BLaER1 (cell line): ENCODE measurements around the gene SPDYC.

Experiments
- H3K27ac ChIP-seq: shearing (Covaris generic); formaldehyde crosslinking; 2 replicates; pipeline ENCODE4 v1.8.1; 2022
- H3K27me3 ChIP-seq: shearing (Covaris generic); formaldehyde crosslinking; 2 replicates; pipeline ENCODE4 v1.8.1; 2022
- H3K36me3 ChIP-seq: shearing (Covaris generic); formaldehyde crosslinking; 2 replicates; pipeline ENCODE4 v1.8.1; 2022
- H3K4me1 ChIP-seq: shearing (Covaris generic); formaldehyde crosslinking; 2 replicates; pipeline ENCODE4 v1.8.1; 2022
- H3K4me2 ChIP-seq: shearing (Covaris generic); formaldehyde crosslinking; 2 replicates; pipeline ENCODE4 v1.8.1; 2022
- H3K4me3 ChIP-seq: shearing (Covaris generic); formaldehyde crosslinking; 2 replicates; pipeline ENCODE4 v1.8.1; 2022
- H3K9ac ChIP-seq: shearing (Covaris generic); formaldehyde crosslinking; 2 replicates; pipeline ENCODE4 v1.8.1; 2022
- H3K9me3 ChIP-seq: shearing (Covaris generic); formaldehyde crosslinking; 2 replicates; pipeline ENCODE4 v1.8.1; 2022
- H4K20me1 ChIP-seq: shearing (Covaris generic); formaldehyde crosslinking; 2 replicates; pipeline ENCODE4 v1.8.1; 2022
- Cebpa-rat ChIP-seq: shearing (Covaris generic); IDR thresholded peaks from 2 replicates; pipeline ENCODE4 v1.8.1; 2022

SPDYC gene

DNA sequence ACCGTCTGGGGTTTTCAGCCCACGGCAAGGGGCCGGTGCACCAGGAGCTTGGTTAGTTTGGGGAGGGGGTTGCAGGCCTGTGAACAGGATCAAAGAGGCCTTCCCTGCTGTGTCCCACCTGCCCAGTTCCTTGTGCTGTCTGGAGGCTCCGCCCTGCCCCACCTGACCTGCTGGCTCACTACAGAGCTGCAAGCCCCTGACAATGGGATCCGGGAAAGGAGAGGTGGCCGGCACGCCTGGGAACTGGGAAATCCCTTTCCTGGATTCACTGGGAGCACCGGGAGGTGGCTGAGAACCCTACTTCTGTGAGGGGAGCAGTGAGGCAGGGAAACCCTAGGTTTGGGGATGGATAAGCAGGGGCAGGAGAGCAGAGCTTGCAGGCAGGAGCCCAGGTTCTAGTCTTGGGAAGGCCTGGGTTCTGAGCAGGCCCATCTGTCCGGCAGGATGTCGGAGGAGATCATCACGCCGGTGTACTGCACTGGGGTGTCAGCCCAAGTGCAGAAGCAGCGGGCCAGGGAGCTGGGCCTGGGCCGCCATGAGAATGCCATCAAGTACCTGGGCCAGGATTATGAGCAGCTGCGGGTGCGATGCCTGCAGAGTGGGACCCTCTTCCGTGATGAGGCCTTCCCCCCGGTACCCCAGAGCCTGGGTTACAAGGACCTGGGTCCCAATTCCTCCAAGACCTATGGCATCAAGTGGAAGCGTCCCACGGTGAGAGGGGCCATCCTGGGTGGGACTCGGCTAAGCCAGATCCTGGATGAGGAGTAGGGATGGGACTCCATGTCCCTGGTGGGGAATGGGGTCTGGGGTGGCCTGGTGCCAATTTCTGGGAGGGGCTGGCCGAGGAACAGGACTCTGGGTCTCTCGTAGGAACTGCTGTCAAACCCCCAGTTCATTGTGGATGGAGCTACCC is 12.5 kb downstream of the SPDYC start:
- H3K4me1 ChIP-seq, result peaks cover 36% of the 10 kb centered on the region
- no peaks in the 10 kb centered on the region for H3K27me3 ChIP-seq
- peak overlapping the region; percentile 92 for H3K9ac ChIP-seq
- H3K27ac ChIP-seq, result peak overlapping the region; percentile 94
- H3K4me3 ChIP-seq, result peak overlapping the region; percentile 80
- peaks cover 43% of the 10 kb centered on the region for H3K36me3 ChIP-seq
- H3K4me2 ChIP-seq, result peak overlapping the region; percentile 99
- peaks cover 36% of the 10 kb centered on the region for H4K20me1 ChIP-seq
- TF ChIP-seq Cebpa-rat, result no peak
- no peaks in the 10 kb centered on the region for H3K9me3 ChIP-seq

DNA sequence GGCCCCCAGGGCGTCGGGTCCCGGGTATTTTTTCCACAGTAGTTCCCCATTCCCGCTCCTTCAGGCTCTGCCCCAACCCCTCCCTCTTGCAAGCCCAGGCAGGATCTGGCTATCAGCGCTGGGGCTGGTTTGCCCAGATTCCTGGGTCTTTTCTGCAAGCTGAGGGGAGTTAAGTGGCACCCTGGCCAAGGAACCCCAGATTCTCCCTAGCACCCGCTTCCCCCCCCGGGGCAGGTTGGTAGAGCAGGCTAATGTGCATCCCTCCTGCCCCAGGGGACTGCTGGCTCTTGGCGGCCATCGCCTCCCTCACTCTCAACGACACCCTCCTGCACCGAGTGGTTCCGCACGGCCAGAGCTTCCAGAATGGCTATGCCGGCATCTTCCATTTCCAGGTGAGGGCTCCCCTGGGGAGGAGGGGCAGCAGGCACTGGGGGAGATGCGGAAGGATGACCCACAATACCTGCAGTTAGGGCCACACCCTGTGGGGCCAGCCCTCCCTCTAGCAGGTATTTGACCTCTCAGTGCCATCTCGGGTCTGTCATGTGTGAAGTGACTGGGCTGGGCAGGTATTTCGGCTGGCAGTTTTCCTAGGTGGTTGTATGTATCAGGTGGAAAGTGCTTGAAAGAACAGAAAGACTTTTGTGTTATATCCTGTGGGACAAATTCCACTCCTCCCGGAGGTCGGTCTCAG is 13.3 kb downstream of the SPDYC start:
- H3K27me3 ChIP-seq, result no peaks in the 10 kb centered on the region
- peak overlapping the region; percentile 80 for H3K4me3 ChIP-seq
- no peak for TF ChIP-seq Cebpa-rat
- H3K4me1 ChIP-seq, result peaks cover 36% of the 10 kb centered on the region
- H3K36me3 ChIP-seq, result peaks cover 51% of the 10 kb centered on the region
- H3K9ac ChIP-seq, result peak overlapping the region; percentile 92
- peaks cover 36% of the 10 kb centered on the region for H4K20me1 ChIP-seq
- H3K4me2 ChIP-seq, result peak overlapping the region; percentile 99
- peak overlapping the region; percentile 94; the same call in 1 of the 2 replicates for H3K27ac ChIP-seq
- no peaks in the 10 kb centered on the region for H3K9me3 ChIP-seq

DNA sequence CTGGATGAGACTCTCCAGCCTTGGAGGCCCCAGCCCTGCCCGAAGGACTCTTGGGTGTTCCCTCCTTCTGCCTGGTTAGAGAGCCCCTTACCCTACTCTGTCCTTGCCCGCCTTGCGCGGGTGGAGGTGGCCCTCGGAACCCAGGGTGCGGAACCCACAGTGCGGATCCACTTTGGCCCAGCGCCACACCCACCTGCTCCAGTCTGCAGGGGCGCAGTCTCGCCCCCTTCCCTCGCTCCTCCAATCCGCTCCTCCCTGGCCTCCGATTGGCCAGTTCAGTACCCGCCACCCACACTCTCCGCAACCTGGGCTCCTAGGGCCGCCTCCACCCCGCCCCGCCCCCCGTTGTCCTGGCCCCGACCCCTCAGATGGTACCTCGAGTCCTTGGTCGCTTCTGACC is 14.1 kb downstream of the SPDYC start:
- Histone ChIP-seq H4K20me1 (peaks cover 40% of the 10 kb centered on the region), H3K9me3 (no peaks in the 10 kb centered on the region), H3K27ac (no peak overlapping the region), H3K4me2 (peak overlapping the region; percentile 99), H3K36me3 (peaks cover 59% of the 10 kb centered on the region), H3K4me3 (no peak overlapping the region), H3K9ac (no peak overlapping the region), H3K27me3 (no peaks in the 10 kb centered on the region), H3K4me1 (peaks cover 36% of the 10 kb centered on the region)
- no peak for TF ChIP-seq Cebpa-rat

DNA sequence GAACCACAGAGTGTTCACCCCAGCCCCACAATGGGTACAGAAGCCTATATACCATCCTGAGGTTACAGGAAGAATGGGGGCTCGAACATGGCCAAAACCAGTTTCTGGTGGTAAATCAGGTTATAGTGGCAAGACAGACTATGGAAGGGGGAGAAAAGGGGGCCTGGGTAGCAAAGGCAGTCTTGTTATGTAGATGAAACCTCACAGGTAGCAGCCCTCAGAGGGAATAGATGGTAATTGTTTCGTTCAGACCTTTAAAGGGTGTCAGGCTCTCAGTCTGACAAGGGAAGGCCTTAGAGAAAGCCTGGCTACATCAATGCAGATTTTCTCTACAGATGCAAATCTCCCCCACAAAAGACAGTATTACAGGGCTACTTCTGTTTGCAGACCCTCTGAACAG is 15.1 kb downstream of the SPDYC start:
- H3K27me3 ChIP-seq, result no peaks in the 10 kb centered on the region
- H3K4me2 ChIP-seq, result no peak overlapping the region
- peaks cover 69% of the 10 kb centered on the region for H3K36me3 ChIP-seq
- no peak for TF ChIP-seq Cebpa-rat
- H4K20me1 ChIP-seq, result peaks cover 43% of the 10 kb centered on the region
- H3K4me1 ChIP-seq, result peaks cover 33% of the 10 kb centered on the region
- no peak overlapping the region for H3K4me3 ChIP-seq
- H3K9me3 ChIP-seq, result no peaks in the 10 kb centered on the region
- H3K9ac ChIP-seq, result no peak overlapping the region
- no peak overlapping the region for H3K27ac ChIP-seq

DNA sequence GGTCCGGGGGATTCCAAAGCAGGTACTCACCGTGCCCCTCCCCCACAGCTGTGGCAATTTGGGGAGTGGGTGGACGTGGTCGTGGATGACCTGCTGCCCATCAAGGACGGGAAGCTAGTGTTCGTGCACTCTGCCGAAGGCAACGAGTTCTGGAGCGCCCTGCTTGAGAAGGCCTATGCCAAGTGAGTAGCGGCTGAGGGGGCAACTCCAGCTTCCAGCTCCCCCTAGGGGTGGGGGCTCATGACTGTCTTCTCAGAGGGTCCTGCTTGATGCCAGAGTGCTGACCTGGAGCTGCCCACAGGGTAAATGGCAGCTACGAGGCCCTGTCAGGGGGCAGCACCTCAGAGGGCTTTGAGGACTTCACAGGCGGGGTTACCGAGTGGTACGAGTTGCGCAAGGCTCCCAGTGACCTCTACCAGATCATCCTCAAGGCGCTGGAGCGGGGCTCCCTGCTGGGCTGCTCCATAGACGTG is 15.9 kb downstream of the SPDYC start:
- Histone ChIP-seq H3K36me3 (peaks cover 76% of the 10 kb centered on the region), H3K4me1 (peaks cover 25% of the 10 kb centered on the region), H4K20me1 (peaks cover 43% of the 10 kb centered on the region), H3K27ac (no peak overlapping the region), H3K4me2 (no peak overlapping the region), H3K9me3 (no peaks in the 10 kb centered on the region), H3K9ac (no peak overlapping the region), H3K27me3 (no peaks in the 10 kb centered on the region), H3K4me3 (no peak overlapping the region)
- TF ChIP-seq Cebpa-rat, result 0 out of 2 replicates have a peak, but pooled peaks have one; percentile 34

DNA sequence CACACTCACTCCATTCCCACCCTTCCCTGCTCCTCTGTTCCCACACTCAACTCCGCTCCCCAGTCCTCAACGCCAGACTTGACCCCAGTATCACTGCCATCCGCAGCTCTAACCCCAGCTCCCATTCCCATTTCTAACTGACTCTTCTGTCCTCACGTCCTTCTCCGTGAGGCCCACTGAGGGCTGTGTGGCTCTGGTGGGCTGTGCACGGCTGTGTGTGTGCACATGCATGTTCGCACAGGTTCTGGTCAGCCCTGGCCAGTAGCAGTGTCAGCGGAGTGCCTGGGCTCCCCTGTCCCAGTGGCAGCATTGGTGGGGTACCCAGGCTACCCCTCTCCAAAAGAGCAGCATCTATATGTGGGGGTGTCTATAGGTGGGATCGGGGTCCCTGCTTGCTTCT is 16.7 kb downstream of the SPDYC start:
- H3K27me3 ChIP-seq, result no peaks in the 10 kb centered on the region
- no peak overlapping the region for H3K27ac ChIP-seq
- no peak overlapping the region for H3K4me3 ChIP-seq
- no peak overlapping the region for H3K9ac ChIP-seq
- H3K9me3 ChIP-seq, result no peaks in the 10 kb centered on the region
- peaks cover 43% of the 10 kb centered on the region for H4K20me1 ChIP-seq
- TF ChIP-seq Cebpa-rat, result no peak
- H3K4me2 ChIP-seq, result no peak overlapping the region
- peaks cover 23% of the 10 kb centered on the region for H3K4me1 ChIP-seq
- H3K36me3 ChIP-seq, result peaks cover 83% of the 10 kb centered on the region

DNA sequence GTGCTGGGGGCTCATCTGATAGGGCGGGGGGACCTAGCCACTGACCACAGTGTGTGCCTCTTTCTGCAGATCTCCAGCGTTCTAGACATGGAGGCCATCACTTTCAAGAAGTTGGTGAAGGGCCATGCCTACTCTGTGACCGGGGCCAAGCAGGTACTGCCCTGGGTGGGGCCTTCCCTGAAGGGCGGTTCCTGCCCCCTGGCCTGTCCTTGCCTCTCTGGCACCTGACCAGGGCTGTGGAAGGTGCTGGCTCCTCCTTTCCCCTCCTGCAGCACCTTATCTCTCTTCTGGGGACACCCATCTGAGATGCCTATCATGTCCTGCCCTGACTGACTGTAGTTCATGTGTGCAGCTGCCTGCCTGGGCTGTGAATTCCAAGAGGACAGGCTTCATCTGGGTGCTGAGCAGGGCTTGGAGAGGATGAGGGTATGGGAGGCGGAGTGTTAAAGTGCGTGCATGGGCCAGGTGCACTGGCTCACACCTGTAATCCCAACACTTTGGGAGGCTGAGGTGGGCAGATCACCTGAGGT is 17.2 kb downstream of the SPDYC start:
- Histone ChIP-seq H3K4me1 (peaks cover 23% of the 10 kb centered on the region), H3K9ac (no peak overlapping the region), H4K20me1 (peaks cover 48% of the 10 kb centered on the region), H3K9me3 (no peaks in the 10 kb centered on the region), H3K4me2 (no peak overlapping the region), H3K27ac (no peak overlapping the region), H3K27me3 (no peaks in the 10 kb centered on the region), H3K36me3 (peaks cover 88% of the 10 kb centered on the region), H3K4me3 (no peak overlapping the region)
- TF ChIP-seq Cebpa-rat, result no peak

DNA sequence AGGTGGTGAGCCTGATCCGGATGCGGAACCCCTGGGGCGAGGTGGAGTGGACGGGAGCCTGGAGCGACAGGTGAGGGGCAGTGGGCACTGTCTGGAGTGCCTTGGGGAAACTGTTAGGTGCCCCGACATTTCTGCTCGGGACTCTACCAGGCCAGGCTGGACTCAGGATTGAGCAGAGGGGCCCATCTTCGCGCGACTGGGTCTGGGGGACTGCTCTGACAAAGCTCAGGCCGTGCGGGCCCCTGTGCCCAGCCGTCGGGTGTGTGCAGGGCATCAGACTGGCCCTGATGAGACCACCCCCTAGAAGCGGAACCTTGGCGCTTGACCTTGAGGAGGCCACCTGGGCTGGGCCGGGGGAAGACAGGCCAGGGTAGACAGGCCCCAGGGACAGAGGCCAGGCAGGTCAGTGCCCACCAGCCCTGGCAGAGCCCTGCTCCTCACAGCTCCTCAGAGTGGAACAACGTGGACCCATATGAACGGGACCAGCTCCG is 18.0 kb downstream of the SPDYC start:
- Histone ChIP-seq H3K4me1 (peaks cover 16% of the 10 kb centered on the region), H3K9ac (no peak overlapping the region), H3K27me3 (no peaks in the 10 kb centered on the region), H3K9me3 (no peaks in the 10 kb centered on the region), H4K20me1 (peaks cover 43% of the 10 kb centered on the region), H3K4me2 (no peak overlapping the region), H3K36me3 (peaks cover 96% of the 10 kb centered on the region), H3K4me3 (no peak overlapping the region), H3K27ac (no peak overlapping the region)
- TF ChIP-seq Cebpa-rat, result no peak

DNA sequence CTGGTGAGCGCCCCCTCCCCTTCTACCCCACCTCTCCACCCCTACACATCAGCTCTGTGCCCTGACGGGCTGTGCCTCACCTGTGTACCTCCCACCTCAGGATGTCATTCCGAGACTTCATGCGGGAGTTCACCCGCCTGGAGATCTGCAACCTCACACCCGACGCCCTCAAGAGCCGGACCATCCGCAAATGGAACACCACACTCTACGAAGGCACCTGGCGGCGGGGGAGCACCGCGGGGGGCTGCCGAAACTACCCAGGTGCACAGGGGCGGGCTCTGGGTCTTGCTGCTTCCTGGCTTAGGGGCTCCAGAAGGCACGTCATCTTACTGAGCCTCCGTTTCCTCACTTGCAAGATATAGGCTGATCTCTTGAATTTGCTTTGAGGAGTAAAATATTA is 18.5 kb downstream of the SPDYC start:
- peaks cover 11% of the 10 kb centered on the region for H3K4me1 ChIP-seq
- TF ChIP-seq Cebpa-rat, result no peak
- H3K4me2 ChIP-seq, result no peak overlapping the region
- no peak overlapping the region for H3K27ac ChIP-seq
- H3K9ac ChIP-seq, result no peak overlapping the region
- H4K20me1 ChIP-seq, result peaks cover 38% of the 10 kb centered on the region
- peaks cover 97% of the 10 kb centered on the region for H3K36me3 ChIP-seq
- H3K4me3 ChIP-seq, result no peak overlapping the region
- no peaks in the 10 kb centered on the region for H3K27me3 ChIP-seq
- no peaks in the 10 kb centered on the region for H3K9me3 ChIP-seq
